GM23248 (cell line): Measurements from ENCODE around the gene LY86. TPM values are rescaled to one million over a fixed set of nuclear protein-coding genes. Genes with fewer than 3 reads are reported as not detected.

Experiments used
- DNase-seq: peaks from one replicate; pipeline ENCODE4 v3.0.0-alpha.2; 2015
- H2AFZ ChIP-seq: fragments of 200-600 bp; sonication (generic); 2 replicates; pipeline ENCODE4 v1.6.1; 2016; ENCODE audit warnings: antibody characterized with exemption
- H3F3A ChIP-seq: fragments of 200-600 bp; sonication (generic); 2 replicates; pipeline ENCODE4 v1.6.1; 2016; ENCODE audit warnings: mild to moderate bottlenecking, antibody characterized with exemption, mixed run types; ENCODE audit not compliant: insufficient read depth
- H3K27ac ChIP-seq: fragments of 200-600 bp; sonication (generic); 2 replicates; pipeline ENCODE4 v1.5.1; 2016; ENCODE audit warnings: mild to moderate bottlenecking
- H3K27me3 ChIP-seq: fragments of 200-600 bp; sonication (generic); replicated peaks from 2 replicates; pipeline ENCODE4 v1.6.1; 2016; ENCODE audit warnings: mild to moderate bottlenecking; ENCODE audit not compliant: insufficient read depth
- H3K36me3 ChIP-seq: fragments of 200-600 bp; sonication (generic); 2 replicates; pipeline ENCODE4 v1.6.1; 2016; ENCODE audit warnings: low read depth, mild to moderate bottlenecking
- H3K4me1 ChIP-seq: fragments of 200-600 bp; sonication (generic); 2 replicates; pipeline ENCODE4 v1.6.1; 2016; ENCODE audit warnings: mild to moderate bottlenecking; ENCODE audit not compliant: insufficient read depth
- H3K4me2 ChIP-seq: fragments of 200-600 bp; sonication (generic); one replicate; pipeline ENCODE4 v1.6.1; 2016; ENCODE audit warnings: mild to moderate bottlenecking; ENCODE audit not compliant: unreplicated experiment
- H3K4me3 ChIP-seq: fragments of 200-600 bp; sonication (generic); 2 replicates; pipeline ENCODE4 v1.5.1; 2016; ENCODE audit warnings: mild to moderate bottlenecking
- H3K79me2 ChIP-seq: fragments of 200-600 bp; sonication (generic); 2 replicates; pipeline ENCODE4 v1.6.1; 2016; ENCODE audit warnings: mild to moderate bottlenecking; ENCODE audit not compliant: insufficient read depth
- H3K9ac ChIP-seq: fragments of 200-600 bp; sonication (generic); 2 replicates; pipeline ENCODE4 v1.6.1; 2016; ENCODE audit warnings: mild to moderate bottlenecking
- H3K9me2 ChIP-seq: fragments of 200-600 bp; sonication (generic); 2 replicates; pipeline ENCODE4 v1.6.1; 2016; ENCODE audit warnings: mixed run types, mild to moderate bottlenecking, moderate library complexity; ENCODE audit not compliant: insufficient read depth
- H3K9me3 ChIP-seq: fragments of 200-600 bp; sonication (generic); one replicate; pipeline ENCODE4 v1.6.1; 2017; ENCODE audit warnings: low read depth
- H4K20me1 ChIP-seq: fragments of 200-600 bp; sonication (generic); 2 replicates; pipeline ENCODE4 v1.6.0; 2016; ENCODE audit not compliant: insufficient read depth
- EZH2 ChIP-seq: fragments of 200-600 bp; sonication (generic); IDR thresholded peaks from 2 replicates; pipeline ENCODE4 v1.6.1; 2018; ENCODE audit warnings: antibody characterized with exemption, mild to moderate bottlenecking; ENCODE audit not compliant: insufficient read depth, poor library complexity, severe bottlenecking
- EZH2phosphoT487 ChIP-seq: fragments of 200-600 bp; sonication (generic); IDR thresholded peaks from 2 replicates; pipeline ENCODE4 v1.6.1; 2018; ENCODE audit warnings: antibody characterized with exemption, moderate library complexity, mild to moderate bottlenecking, low read depth; ENCODE audit not compliant: insufficient read depth
- WGBS, 2 experiments: methylation state at CpG; one replicate each; pipeline ENCODE4 v1.1.6; 2015 to 2017; ENCODE audit warnings: low lambda C conversion rate in 2 of 2, low coverage in 1 of 2; ENCODE audit errors: missing lambda C conversion rate in 2 of 2; 5-methylcytosine and 5-hydroxymethylcytosine counted together
- in situ Hi-C: fragments of 300-500 bp; cut with MboI; formaldehyde crosslinking; loops from 2 replicates; pipeline ENCODE4 v1.15.0; 2020
- polyA plus RNA-seq: library from polyadenylated mRNA; unstranded; fragments of >200 nt; fragmentation: Nextera tagmentation; extraction: Ambion mirVana; gene quantifications from 2 replicates; pipeline ENCODE4 v1.2.1, GENCODE V29; 2016
- total RNA-seq: library from RNA; depleted of rRNA; stranded (reverse); fragments of >200 nt; shearing (Covaris generic); gene quantifications from 2 replicates; pipeline ENCODE4 v1.2.3, GENCODE V29; 2014

The LY86 gene
- total and polyA plus RNA-seq, 2 experiments from 2014 or later: not detected

DNA sequence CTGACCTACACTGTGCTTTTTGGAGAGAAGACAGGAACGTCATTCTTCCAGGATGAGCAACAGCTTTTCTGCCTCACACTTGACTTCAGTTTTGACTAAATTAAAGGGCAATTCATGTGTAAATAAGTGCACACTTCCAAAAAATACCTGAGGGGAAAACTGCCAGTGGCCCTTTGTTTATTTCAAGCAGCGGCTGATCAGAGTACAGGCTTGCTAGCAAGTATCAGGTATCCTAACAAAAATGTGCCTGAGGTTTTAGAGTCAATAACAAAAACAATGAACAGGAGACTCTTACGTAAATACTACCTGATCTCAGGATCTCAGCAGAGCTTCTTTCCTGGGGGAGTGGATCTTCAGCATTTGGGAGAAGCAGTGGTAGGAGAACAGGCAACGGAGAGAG lies 12.4 kb downstream of the LY86 start:
- no peaks in the 10 kb centered on the region for H3K4me1 ChIP-seq
- WGBS, 2 experiments: 39 to 44% methylated on average over 4 of the region's 4 CpGs
- no peaks in the 10 kb centered on the region for H3K79me2 ChIP-seq
- H3K27ac ChIP-seq: no peak overlapping the region
- no peaks in the 10 kb centered on the region for H3K27me3 ChIP-seq
- no peaks in the 10 kb centered on the region for H3K36me3 ChIP-seq
- no peaks in the 10 kb centered on the region for H4K20me1 ChIP-seq
- no peaks in the 10 kb centered on the region for H3K9me3 ChIP-seq
- DNase-seq: no peak
- H3K9ac ChIP-seq: no peak overlapping the region
- TF ChIP-seq EZH2phosphoT487 (no peak), EZH2 (no peak)
- no peak overlapping the region for H2AFZ ChIP-seq
- no peaks in the 10 kb centered on the region for H3K9me2 ChIP-seq
- in situ Hi-C loops: no loop called here
- H3K4me2 ChIP-seq: no peak overlapping the region
- no peaks in the 10 kb centered on the region for H3F3A ChIP-seq
- no peak overlapping the region for H3K4me3 ChIP-seq

DNA sequence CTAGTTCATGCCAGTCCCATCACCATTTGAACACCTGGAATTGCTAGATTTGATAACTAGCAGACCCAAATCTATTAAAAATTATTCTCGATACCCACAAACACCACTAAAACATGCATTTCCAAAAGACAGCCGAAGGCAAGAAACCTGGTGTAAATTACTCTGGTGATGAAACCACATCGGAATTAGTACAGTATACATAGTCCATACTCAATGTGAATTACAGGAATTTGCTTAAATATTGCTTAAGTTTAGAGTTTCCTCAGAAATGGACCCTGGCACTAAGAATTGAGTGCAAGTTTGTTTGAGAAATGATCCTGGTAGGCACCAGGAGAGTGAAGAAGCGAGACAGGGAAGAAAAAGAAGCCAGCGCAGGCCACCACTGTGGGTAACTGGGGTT lies 13.7 kb downstream of the LY86 start:
- no peak overlapping the region for H3K9ac ChIP-seq
- no peak for DNase-seq
- no peaks in the 10 kb centered on the region for H3F3A ChIP-seq
- no peak overlapping the region for H3K4me2 ChIP-seq
- in situ Hi-C loops: no loop called here
- no peaks in the 10 kb centered on the region for H3K4me1 ChIP-seq
- H3K9me3 ChIP-seq: no peaks in the 10 kb centered on the region
- H3K27me3 ChIP-seq: no peaks in the 10 kb centered on the region
- H3K79me2 ChIP-seq: no peaks in the 10 kb centered on the region
- WGBS, 2 experiments: 32 to 43% methylated on average over 5 of the region's 5 CpGs
- no peak overlapping the region for H2AFZ ChIP-seq
- no peaks in the 10 kb centered on the region for H3K36me3 ChIP-seq
- TF ChIP-seq EZH2: no peak
- TF ChIP-seq EZH2phosphoT487: no peak
- no peak overlapping the region for H3K4me3 ChIP-seq
- H4K20me1 ChIP-seq: no peaks in the 10 kb centered on the region
- H3K9me2 ChIP-seq: no peaks in the 10 kb centered on the region
- H3K27ac ChIP-seq: no peak overlapping the region

DNA sequence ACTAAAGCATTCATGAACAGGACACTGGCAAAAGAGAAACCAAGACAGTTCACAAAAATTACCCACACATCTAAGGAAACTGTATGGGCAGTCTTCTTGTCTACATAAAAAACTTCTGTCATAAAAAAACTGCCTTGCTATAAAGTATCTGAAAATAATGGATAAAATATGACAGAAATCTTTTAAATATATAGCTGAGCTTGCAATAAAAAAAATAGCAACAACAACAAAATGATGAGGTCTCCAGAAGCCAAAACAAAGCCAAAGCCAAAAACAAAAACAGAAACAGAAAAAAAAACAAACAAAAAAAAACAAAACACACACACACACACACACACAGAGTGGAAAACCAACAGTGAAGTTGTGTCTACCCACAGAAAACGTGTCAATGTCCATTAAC lies 14.8 kb downstream of the LY86 start:
- no peaks in the 10 kb centered on the region for H3F3A ChIP-seq
- DNase-seq: no peak
- no peaks in the 10 kb centered on the region for H3K79me2 ChIP-seq
- no peak for TF ChIP-seq EZH2
- TF ChIP-seq EZH2phosphoT487: no peak
- H3K27ac ChIP-seq: no peak overlapping the region
- no peak overlapping the region for H3K4me2 ChIP-seq
- H3K36me3 ChIP-seq: no peaks in the 10 kb centered on the region
- no peak overlapping the region for H2AFZ ChIP-seq
- H3K27me3 ChIP-seq: no peaks in the 10 kb centered on the region
- no peaks in the 10 kb centered on the region for H3K4me1 ChIP-seq
- in situ Hi-C loops: no loop called here
- H3K9me2 ChIP-seq: no peaks in the 10 kb centered on the region
- H3K9ac ChIP-seq: no peak overlapping the region
- H4K20me1 ChIP-seq: no peaks in the 10 kb centered on the region
- H3K4me3 ChIP-seq: no peak overlapping the region
- H3K9me3 ChIP-seq: no peaks in the 10 kb centered on the region
- 0 to 4% methylated on average over 1 of the region's 1 CpG for WGBS, 2 experiments

DNA sequence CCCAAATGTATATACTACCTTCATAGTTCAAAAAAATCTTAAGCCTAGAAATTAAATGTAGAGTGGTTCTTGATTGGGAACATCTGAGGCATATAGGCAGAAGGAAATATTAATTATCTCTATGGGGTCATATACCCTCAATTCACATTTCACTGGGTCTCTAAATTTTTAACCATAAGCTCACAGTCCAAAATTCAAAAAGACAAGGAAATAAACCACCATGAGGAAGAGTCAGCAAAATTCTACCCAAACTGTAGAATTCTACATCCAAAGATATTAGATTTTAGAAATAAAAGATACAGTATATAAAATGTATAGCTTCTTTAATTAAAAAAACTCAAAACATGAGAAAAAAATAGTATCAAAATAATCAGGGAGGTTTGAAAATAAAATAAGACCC lies 15.5 kb downstream of the LY86 start:
- no peaks in the 10 kb centered on the region for H3K4me1 ChIP-seq
- DNase-seq: no peak
- no peaks in the 10 kb centered on the region for H3F3A ChIP-seq
- in situ Hi-C loops: no loop called here
- H4K20me1 ChIP-seq: no peaks in the 10 kb centered on the region
- H3K4me2 ChIP-seq: no peak overlapping the region
- H3K9me2 ChIP-seq: no peaks in the 10 kb centered on the region
- no peaks in the 10 kb centered on the region for H3K27me3 ChIP-seq
- no peaks in the 10 kb centered on the region for H3K36me3 ChIP-seq
- H3K79me2 ChIP-seq: no peaks in the 10 kb centered on the region
- H3K27ac ChIP-seq: no peak overlapping the region
- TF ChIP-seq EZH2phosphoT487: no peak
- H3K9ac ChIP-seq: no peak overlapping the region
- no peaks in the 10 kb centered on the region for H3K9me3 ChIP-seq
- H3K4me3 ChIP-seq: no peak overlapping the region
- no peak overlapping the region for H2AFZ ChIP-seq

DNA sequence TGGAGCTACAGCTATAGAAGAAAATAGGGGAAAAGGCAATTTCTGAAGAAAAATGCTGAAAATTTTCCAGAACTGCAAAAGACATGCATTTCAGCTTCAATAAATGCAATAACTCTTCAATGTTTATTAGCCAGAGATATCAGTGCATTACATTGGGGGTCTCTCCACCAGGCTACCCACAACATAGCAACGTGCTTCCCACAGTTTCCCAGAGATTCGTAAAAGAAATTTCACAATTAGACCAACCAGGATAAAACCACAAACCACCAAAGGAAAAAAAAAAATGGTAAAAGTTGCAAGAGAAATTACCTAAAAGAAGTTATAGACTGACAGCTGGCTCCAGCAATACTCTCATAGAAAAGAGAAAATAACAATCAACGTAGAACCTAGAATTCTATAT lies 16.0 kb downstream of the LY86 start:
- Histone ChIP-seq H3K9ac (no peak overlapping the region), H3K4me1 (no peaks in the 10 kb centered on the region), H3K27me3 (no peaks in the 10 kb centered on the region), H3K9me2 (no peaks in the 10 kb centered on the region), H3K27ac (no peak overlapping the region), H4K20me1 (no peaks in the 10 kb centered on the region), H3K9me3 (no peaks in the 10 kb centered on the region), H3K79me2 (no peaks in the 10 kb centered on the region), H3K4me2 (no peak overlapping the region), H3K4me3 (no peak overlapping the region), H2AFZ (no peak overlapping the region), H3K36me3 (no peaks in the 10 kb centered on the region), H3F3A (no peaks in the 10 kb centered on the region)
- no peak for DNase-seq
- no peak for TF ChIP-seq EZH2
- TF ChIP-seq EZH2phosphoT487: no peak
- 9 to 11% methylated on average over 3 of the region's 3 CpGs for WGBS, 2 experiments
- in situ Hi-C loops: no loop called here
